Uterus (tissue), 2 donors: Measurements from ENCODE around the gene CHMP6.

ENCODE experiments used
- CTCF ChIP-seq, 4 experiments: fragments of 200-600 bp in 2 of 4; fragments of 450-650 bp in 2 of 4; sonication (generic) in 2 of 4; IDR thresholded peaks; one replicate each; pipeline ENCODE4 v1.5.1; 2016 to 2019; ENCODE audit warnings: antibody characterized with exemption in 4 of 4, mild to moderate bottlenecking in 2 of 4, moderate library complexity in 1 of 4
- POLR2A ChIP-seq, 2 donors: fragments of 450-650 bp; IDR thresholded peaks; one replicate each; pipeline ENCODE4 v1.6.1; 2016; ENCODE audit warnings: antibody characterized with exemption in 2 of 2, mild to moderate bottlenecking in 1 of 2, moderate library complexity in 1 of 2

GRCh38 chr17:80998748-80999535 lies 7.3 kb downstream of the CHMP6 start:
- TF ChIP-seq CTCF (IDR thresholded peaks at IDR 0.05) (no peak), POLR2A (IDR thresholded peaks at IDR 0.05) (no peak)
